ENCODE measurements around the gene TGFBR3L.

The TGFBR3L gene

DNA sequence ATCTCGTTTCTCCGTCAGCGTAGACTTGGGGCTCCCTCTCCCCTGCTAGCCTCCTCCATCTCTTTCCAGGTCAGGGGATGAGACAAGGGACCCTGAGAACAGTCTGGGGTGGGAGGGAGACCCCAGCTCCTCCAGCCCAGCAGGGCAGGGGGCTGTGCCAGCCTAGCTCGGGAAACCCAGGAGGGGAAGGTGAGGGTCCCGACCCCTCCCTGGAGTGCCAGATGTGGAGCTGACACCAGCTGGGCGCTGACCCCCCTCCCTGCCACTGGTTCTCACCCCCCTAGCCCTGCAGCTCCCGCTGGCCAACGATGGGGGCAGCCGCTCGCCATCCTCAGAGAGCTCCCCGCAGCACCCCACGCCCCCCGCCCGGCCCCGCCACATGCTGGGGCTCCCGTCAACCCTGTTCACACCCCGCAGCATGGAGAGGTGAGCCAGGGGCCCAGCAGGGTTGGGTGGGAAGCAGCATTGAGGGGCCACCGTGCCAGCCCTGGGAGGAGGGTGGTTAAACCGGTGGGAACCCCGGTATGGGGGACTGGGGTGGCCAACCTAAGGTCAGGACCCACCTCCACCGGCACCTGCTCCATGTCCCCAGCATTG lies 5.1 kb upstream of the TGFBR3L start:
- no peak for TF ChIP-seq CTCF (IDR thresholded peaks at IDR 0.05; ENCODE audit: low read depth, low read length, missing control alignments)
- no peak overlapping the region for H3K4me3 ChIP-seq (ENCODE audit: low read depth, low read length)
- DNase-seq (ENCODE audit: low read depth): no peak

- TF ChIP-seq CTCF (IDR thresholded peaks at IDR 0.05; ENCODE audit: low read depth, low read length, missing control alignments): no peak
- DNase-seq (ENCODE audit: low read depth): no peak
- H3K4me3 ChIP-seq (ENCODE audit: low read depth, low read length): no peak overlapping the region
Measured at GRCh38 chr19:7910321-7911161, 4.1 kb upstream of the TGFBR3L start.

GRCh38 chr19:7911508-7912143 lies 3.0 kb upstream of the TGFBR3L start:
- no peak for DNase-seq (ENCODE audit: low read depth)
- TF ChIP-seq CTCF (IDR thresholded peaks at IDR 0.05; ENCODE audit: low read depth, low read length, missing control alignments): no peak
- H3K4me3 ChIP-seq (ENCODE audit: low read depth, low read length): no peak overlapping the region

DNA sequence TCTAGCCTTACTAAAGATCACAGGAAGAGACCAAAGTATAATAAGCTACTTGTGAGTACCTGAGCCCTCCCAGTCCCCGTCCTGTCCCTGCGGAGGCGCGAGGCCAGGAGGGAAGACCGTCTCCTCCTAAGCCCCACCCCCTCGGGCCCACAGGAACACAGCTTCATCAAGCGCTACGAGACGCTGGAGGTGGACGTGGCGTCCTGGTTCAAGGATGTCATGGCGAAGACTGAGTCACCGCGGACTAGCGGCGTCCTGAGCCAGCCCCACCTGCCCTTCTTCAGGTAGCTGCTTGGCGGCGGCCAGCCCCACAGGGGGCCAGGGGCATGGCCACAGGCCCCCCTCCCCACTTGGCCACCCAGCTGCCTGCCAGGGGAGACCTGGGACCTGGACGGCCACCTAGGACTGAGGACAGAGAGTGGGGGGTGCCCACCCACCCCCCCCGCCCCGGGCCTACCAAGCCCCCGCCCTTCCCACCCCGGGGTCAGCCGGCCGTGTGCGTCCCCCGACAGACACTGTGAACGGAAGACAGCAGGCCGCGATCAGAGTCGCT lies 2.4 kb upstream of the TGFBR3L start:
- DNase-seq (ENCODE audit: low read depth): no peak
- no peak for TF ChIP-seq CTCF (IDR thresholded peaks at IDR 0.05; ENCODE audit: low read depth, low read length, missing control alignments)
- H3K4me3 ChIP-seq (ENCODE audit: low read depth, low read length): no peak overlapping the region

- no peak for TF ChIP-seq CTCF (IDR thresholded peaks at IDR 0.05; ENCODE audit: low read depth, low read length, missing control alignments)
- no peak for DNase-seq (ENCODE audit: low read depth)
- no peak overlapping the region for H3K4me3 ChIP-seq (ENCODE audit: low read depth, low read length)
Measured at GRCh38 chr19:7912697-7913564, 1.7 kb upstream of the TGFBR3L start.

- H3K4me3 ChIP-seq (ENCODE audit: low read depth, low read length): no peak overlapping the region
- DNase-seq (ENCODE audit: low read depth): no peak
- TF ChIP-seq CTCF (IDR thresholded peaks at IDR 0.05; ENCODE audit: low read depth, low read length, missing control alignments): no peak
Measured at GRCh38 chr19:7913652-7914051, 978 bp upstream of the TGFBR3L start.

Measured in GM12864 (cell line).